CD1c-positive myeloid dendritic cell (primary cell): ENCODE results near the gene ALPG.
"Not testable (repeated sequence)": the region's sequence is repeated elsewhere in the genome, so short reads cannot be mapped to it uniquely, and the experiment has no call there.

Experiments
- DNase-seq: peaks from one replicate; pipeline ENCODE4 v3.0.0-alpha.2; 2016; ENCODE audit errors: extremely low spot score

The ALPG gene

GRCh38 chr2:232406556-232407310 is at the start of gene ALPG:
Gene ALPG, plus strand, starts transcription at chr2:232406844. Its CDS starts 51 bp downstream, at chr2:232406895.
- DNase-seq = no peak

GRCh38 chr2:232361646-232362045 is 45.0 kb upstream of the ALPG start:
- DNase-seq = no peak

GRCh38 chr2:232362174-232362900 is 44.3 kb upstream of the ALPG start:
- DNase-seq = no peak

GRCh38 chr2:232363064-232363783 is 43.4 kb upstream of the ALPG start:
- DNase-seq = not testable (repeated sequence)

- DNase-seq = no peak
Observed at GRCh38 chr2:232363784-232364615, 42.6 kb upstream of the ALPG start.

GRCh38 chr2:232364806-232365594 is 41.6 kb upstream of the ALPG start:
- not testable (repeated sequence) for DNase-seq

- DNase-seq = peak; percentile 33
Observed at GRCh38 chr2:232365621-232366321, 40.9 kb upstream of the ALPG start.

- not testable (repeated sequence) for DNase-seq
Observed at GRCh38 chr2:232366461-232366860, 40.2 kb upstream of the ALPG start.

GRCh38 chr2:232367016-232367415 is 39.6 kb upstream of the ALPG start:
- DNase-seq = no peak

GRCh38 chr2:232367591-232368233 is 38.9 kb upstream of the ALPG start:
- DNase-seq = no peak

- no peak for DNase-seq
Observed at GRCh38 chr2:232368311-232368731, 38.3 kb upstream of the ALPG start.

GRCh38 chr2:232369126-232369951 is 37.3 kb upstream of the ALPG start:
- peak; percentile 33 for DNase-seq

GRCh38 chr2:232370007-232370406 is 36.6 kb upstream of the ALPG start:
- not testable (repeated sequence) for DNase-seq

- DNase-seq = peak; percentile 62
Observed at GRCh38 chr2:232372231-232373208, 34.1 kb upstream of the ALPG start.

- DNase-seq = no peak
Observed at GRCh38 chr2:232374356-232374755, 32.3 kb upstream of the ALPG start.

- no peak for DNase-seq
Observed at GRCh38 chr2:232375164-232375563, 31.5 kb upstream of the ALPG start.

- DNase-seq = no peak
Observed at GRCh38 chr2:232376260-232376659, 30.4 kb upstream of the ALPG start.
